Chondrocyte (in vitro differentiated cells): ENCODE results near the gene NPAS3. TPM values are rescaled to one million over a fixed set of nuclear protein-coding genes. Genes with fewer than 3 reads are reported as not detected.

Experiments
- DNase-seq: peaks from one replicate; pipeline ENCODE4 v3.0.0; 2021; ENCODE audit warnings: mixed read lengths, low spot score
- H3K27ac Mint-ChIP-seq: one replicate; pipeline ENCODE4 v1.8.0; 2021; ENCODE audit warnings: mild to moderate bottlenecking, moderate library complexity, mixed read lengths; ENCODE audit not compliant: unreplicated experiment
- H3K27me3 Mint-ChIP-seq: 2 replicates; pipeline ENCODE4 v1.8.0; 2021; ENCODE audit warnings: low read depth, mixed read lengths
- H3K36me3 Mint-ChIP-seq: 2 replicates; pipeline ENCODE4 v1.8.0; 2021; ENCODE audit warnings: low read depth, mixed read lengths
- H3K4me1 Mint-ChIP-seq: 2 replicates; pipeline ENCODE4 v1.8.0; 2021; ENCODE audit warnings: low read depth, mild to moderate bottlenecking, mixed read lengths
- H3K4me3 Mint-ChIP-seq: one replicate; pipeline ENCODE4 v1.8.0; 2021; ENCODE audit warnings: mild to moderate bottlenecking, moderate library complexity, mixed read lengths; ENCODE audit not compliant: unreplicated experiment
- H3K9me3 Mint-ChIP-seq: 2 replicates; pipeline ENCODE4 v1.8.0; 2021; ENCODE audit warnings: low read depth, mixed read lengths
- CTCF ChIP-seq: fragments of 200-600 bp; sonication (generic); IDR thresholded peaks from 2 replicates; pipeline ENCODE4 v1.5.0; 2021; ENCODE audit warnings: antibody characterized with exemption, mild to moderate bottlenecking, moderate library complexity
- total RNA-seq: library from RNA; stranded (reverse); gene quantifications from 3 replicates; pipeline ENCODE4 v1.2.1, GENCODE V29; 2021

NPAS3 gene
- total RNA-seq, 1 donor from 2014 or later: 2.6 TPM

- H3K4me3 Mint-ChIP-seq: no peak overlapping the region
- H3K27me3 Mint-ChIP-seq: no peaks in the 10 kb centered on the region
- peaks cover 49% of the 10 kb centered on the region for H3K4me1 Mint-ChIP-seq
- no peak for TF ChIP-seq CTCF
- H3K27ac Mint-ChIP-seq: peak overlapping the region; percentile 66
- no peak for DNase-seq
- no peaks in the 10 kb centered on the region for H3K9me3 Mint-ChIP-seq
- no peaks in the 10 kb centered on the region for H3K36me3 Mint-ChIP-seq
Observed at GRCh38 chr14:33686218-33686617, 747.5 kb downstream of the NPAS3 start.

- DNase-seq: no peak
- Mint-ChIP-seq H3K36me3 (no peaks in the 10 kb centered on the region), H3K27me3 (no peaks in the 10 kb centered on the region), H3K4me1 (peaks cover 51% of the 10 kb centered on the region), H3K4me3 (no peak overlapping the region), H3K9me3 (no peaks in the 10 kb centered on the region), H3K27ac (peak overlapping the region; percentile 66)
- no peak for TF ChIP-seq CTCF
Observed at GRCh38 chr14:33686856-33687255, 748.2 kb downstream of the NPAS3 start.

GRCh38 chr14:33689680-33690079 is 751.0 kb downstream of the NPAS3 start:
- H3K36me3 Mint-ChIP-seq: no peaks in the 10 kb centered on the region
- no peak overlapping the region for H3K4me3 Mint-ChIP-seq
- peaks cover 52% of the 10 kb centered on the region for H3K4me1 Mint-ChIP-seq
- no peak for TF ChIP-seq CTCF
- no peak overlapping the region for H3K27ac Mint-ChIP-seq
- no peaks in the 10 kb centered on the region for H3K27me3 Mint-ChIP-seq
- no peak for DNase-seq
- no peaks in the 10 kb centered on the region for H3K9me3 Mint-ChIP-seq

GRCh38 chr14:33691907-33692306 is 753.2 kb downstream of the NPAS3 start:
- Mint-ChIP-seq H3K9me3 (no peaks in the 10 kb centered on the region), H3K36me3 (no peaks in the 10 kb centered on the region), H3K27me3 (no peaks in the 10 kb centered on the region), H3K27ac (no peak overlapping the region), H3K4me1 (peaks cover 38% of the 10 kb centered on the region), H3K4me3 (no peak overlapping the region)
- no peak for TF ChIP-seq CTCF
- no peak for DNase-seq

- Mint-ChIP-seq H3K4me3 (no peak overlapping the region), H3K36me3 (no peaks in the 10 kb centered on the region), H3K27me3 (no peaks in the 10 kb centered on the region), H3K9me3 (no peaks in the 10 kb centered on the region), H3K27ac (peak overlapping the region; percentile 88), H3K4me1 (peaks cover 31% of the 10 kb centered on the region)
- TF ChIP-seq CTCF: no peak
- DNase-seq: no peak
Observed at GRCh38 chr14:33692762-33693161, 754.1 kb downstream of the NPAS3 start.
